Cerebellar nuclear complex (tissue), 1 donor: Measurements from ENCODE around the gene CLIC5.

Experiments used
- DNase-seq, 2 experiments: peaks; one replicate each; lab custom pipeline; 2025; lab: John Stamatoyannopoulos, UW

CLIC5 gene

GRCh38 chr6:46035242-46035641 is 19.6 kb upstream of the CLIC5 start:
- DNase-seq, result no peak

GRCh38 chr6:46032110-46032998 is 16.7 kb upstream of the CLIC5 start:
- no peak for DNase-seq

GRCh38 chr6:46029602-46030001 is 13.9 kb upstream of the CLIC5 start:
- DNase-seq, result no peak

GRCh38 chr6:46026307-46026706 is 10.6 kb upstream of the CLIC5 start:
- no peak for DNase-seq

- DNase-seq, result no peak
Observed at GRCh38 chr6:46025573-46025972, 9.9 kb upstream of the CLIC5 start.

- no peak for DNase-seq
Observed at GRCh38 chr6:46024124-46024769, 8.6 kb upstream of the CLIC5 start.

GRCh38 chr6:46023216-46023915 is 7.7 kb upstream of the CLIC5 start:
- DNase-seq, result no peak

- DNase-seq, result no peak
Observed at GRCh38 chr6:46022106-46022948, 6.7 kb upstream of the CLIC5 start.

GRCh38 chr6:46017726-46018125 is 2.1 kb upstream of the CLIC5 start:
- no peak for DNase-seq

GRCh38 chr6:46016063-46016608 is 476 bp upstream of the CLIC5 start:
- DNase-seq, result no peak

GRCh38 chr6:46014511-46015118 is 1.0 kb downstream of the CLIC5 start:
- DNase-seq, result no peak

GRCh38 chr6:46014046-46014445 is 1.6 kb downstream of the CLIC5 start:
- no peak for DNase-seq

GRCh38 chr6:46013639-46014038 is 2.0 kb downstream of the CLIC5 start:
- DNase-seq, result no peak

- DNase-seq, result no peak
Observed at GRCh38 chr6:46012834-46013233, 2.8 kb downstream of the CLIC5 start.

GRCh38 chr6:46011188-46012085 is 4.2 kb downstream of the CLIC5 start:
- no peak for DNase-seq

- DNase-seq, result no peak
Observed at GRCh38 chr6:46010771-46011170, 4.9 kb downstream of the CLIC5 start.

- no peak for DNase-seq
Observed at GRCh38 chr6:46010270-46010669, 5.4 kb downstream of the CLIC5 start.

GRCh38 chr6:46002264-46002663 is 13.4 kb downstream of the CLIC5 start:
- no peak for DNase-seq

- DNase-seq, result no peak
Observed at GRCh38 chr6:46000905-46001304, 14.8 kb downstream of the CLIC5 start.

- no peak for DNase-seq
Observed at GRCh38 chr6:45998524-45998923, 17.1 kb downstream of the CLIC5 start.
